ENCODE data around the gene C9orf85. TPM values are rescaled to one million over a fixed set of nuclear protein-coding genes. Genes with fewer than 3 reads are reported as not detected.

The C9orf85 gene
- total and polyA plus RNA-seq, 10 of the 15 experiments (the other 5 are each of a cell fraction or from before 2014, with no cell fraction given) = 9.1 to 22.6 (median 16.4) TPM

DNA sequence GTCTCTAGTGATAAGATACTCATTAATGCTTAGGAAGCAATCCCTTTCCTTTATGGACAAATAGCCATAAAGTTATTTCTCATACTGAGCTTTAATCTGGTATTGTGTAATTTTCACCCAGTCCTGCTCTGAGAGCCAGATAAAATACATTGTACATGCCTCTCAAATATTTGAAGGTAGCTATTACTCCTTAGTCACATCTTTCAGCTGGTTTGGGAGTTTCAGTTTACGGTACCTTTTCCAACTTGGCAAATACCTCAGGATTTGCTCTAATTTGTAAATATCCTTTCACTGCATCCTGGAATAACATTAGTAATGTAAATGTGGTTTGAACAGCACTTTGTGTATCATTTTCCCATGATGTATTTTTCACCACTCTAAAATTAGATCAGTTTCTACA, 47.8 kb upstream of the C9orf85 start:
- no peaks in the 10 kb centered on the region for H4K20me1 ChIP-seq (ENCODE audit: control insufficient read depth, insufficient read depth)
- H3K79me2 ChIP-seq (ENCODE audit: control insufficient read depth, insufficient read depth, low read length) = no peaks in the 10 kb centered on the region
- H3K4me2 ChIP-seq (ENCODE audit: control insufficient read depth, insufficient read depth) = no peak overlapping the region
- H3K36me3 ChIP-seq (ENCODE audit: control insufficient read depth in 2 of 2, insufficient read depth in 2 of 2, low read length in 1 of 2) = peaks cover 0 to 4% of the 10 kb centered on the region in 2 experiments; a peak in 3 of 4 replicates
- no peaks in the 10 kb centered on the region; the same call in 1 of the 2 replicates for H3K4me1 ChIP-seq (ENCODE audit: control insufficient read depth, insufficient read depth, low read length)
- SMC1A ChIA-PET (ENCODE audit: uncharacterized antibody, unreplicated experiment) = interaction anchor here (0.7 to 1.9 kb wide), 3 partner anchors 9 to 70 kb away, joined by 3 to 5 read pairs (median 4); no protein-coding TSS in a partner anchor
- no peak overlapping the region for H3K9ac ChIP-seq (ENCODE audit: control insufficient read depth, insufficient read depth, low read length)
- BruUV-seq (replicated peaks) = no TSS peak
- CTCF ChIA-PET = no interaction called here
- RAD21 ChIA-PET (ENCODE audit: unreplicated experiment) = no interaction called here
- in situ Hi-C loops (cut with MboI) (no loop called here), intact Hi-C loops (cut with micrococcal nuclease; ENCODE audit: unreplicated experiment) (no loop called here)
- H3K27ac ChIP-seq (ENCODE audit: control insufficient read depth, insufficient read depth) = no peak overlapping the region
- TF ChIP-seq EZH2 (IDR thresholded peaks at IDR 0.05; ENCODE audit: borderline replicate concordance, control insufficient read depth, low read depth, low read length) (no peak), NR2C2 (IDR thresholded peaks at IDR 0.05; ENCODE audit: borderline replicate concordance, control insufficient read depth, insufficient read length, low read depth) (no peak), MTA3 (IDR thresholded peaks at IDR 0.05; ENCODE audit: borderline replicate concordance, low read length) (no peak), ZNF384 (IDR thresholded peaks at IDR 0.05; ENCODE audit: borderline replicate concordance, low read depth, low read length) (no peak)
- no peak for ATAC-seq
- no peak overlapping the region for H2AFZ ChIP-seq (ENCODE audit: control insufficient read depth, low read depth, low read length)
- FAIRE-seq = no peak
- POLR2A ChIA-PET = interaction anchor here (1.4 kb wide), 1 partner anchor 11 kb away, joined by 4 read pairs; no protein-coding TSS in a partner anchor
- 96% methylated on average over 1 of the region's 1 CpG for WGBS (ENCODE audit: insufficient coverage, insufficient replicate concordance, low lambda C conversion rate, missing lambda C conversion rate)
- H3K4me3 ChIP-seq = no peak overlapping the region
- DNase-seq (ENCODE audit: low read depth, low spot score) = no peak
- H3K27me3 ChIP-seq (replicated peaks in 1 of 2; ENCODE audit: control insufficient read depth in 2 of 2, insufficient read depth in 2 of 2, low read length in 1 of 2) = no peaks in the 10 kb centered on the region
- peaks cover 18% of the 10 kb centered on the region for H3K9me3 ChIP-seq (replicated peaks; ENCODE audit: control insufficient read depth, insufficient read depth, low read length)

DNA sequence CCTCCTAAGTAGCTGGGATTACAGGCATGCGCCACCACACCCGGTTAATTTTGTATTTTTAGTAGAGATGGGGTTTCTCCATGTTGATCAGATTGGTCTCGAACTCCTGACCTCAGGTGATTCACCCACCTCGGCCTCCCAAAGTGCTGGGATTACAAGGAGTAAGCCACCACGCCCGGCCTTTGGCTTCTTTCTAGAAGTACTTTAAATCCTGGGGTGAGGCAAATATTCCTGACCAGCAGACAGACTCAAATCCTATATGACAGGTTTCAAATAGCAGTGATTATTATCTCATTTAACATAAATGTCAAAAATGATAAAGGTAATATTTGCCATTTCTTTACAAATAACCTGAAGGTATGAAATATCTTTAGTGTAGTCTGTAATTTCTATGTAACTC, 36.1 kb upstream of the C9orf85 start:
- POLR2A ChIA-PET = no interaction called here
- intact Hi-C loops (cut with micrococcal nuclease; ENCODE audit: unreplicated experiment) = no loop called here
- FAIRE-seq = no peak
- SMC1A ChIA-PET (ENCODE audit: uncharacterized antibody, unreplicated experiment) = interaction anchor here (1.2 to 2.2 kb wide), 2 partner anchors 12 to 16 kb away, joined by 3 to 8 read pairs; no protein-coding TSS in a partner anchor
- no peaks in the 10 kb centered on the region for H4K20me1 ChIP-seq (ENCODE audit: control insufficient read depth, insufficient read depth)
- H2AFZ ChIP-seq (ENCODE audit: control insufficient read depth, low read depth, low read length) = no peak overlapping the region
- BruUV-seq (replicated peaks) = no TSS peak
- CTCF ChIA-PET = interaction anchor here (0.7 kb wide), 1 partner anchor 151 kb away, joined by 4 read pairs; no protein-coding TSS in a partner anchor
- H3K36me3 ChIP-seq (ENCODE audit: control insufficient read depth in 2 of 2, insufficient read depth in 2 of 2, low read length in 1 of 2) = peaks cover 0 to 6% of the 10 kb centered on the region in 2 experiments; a peak in 1 of 4 replicates
- no peaks in the 10 kb centered on the region for H3K4me1 ChIP-seq (ENCODE audit: control insufficient read depth, insufficient read depth, low read length)
- no peak overlapping the region for H3K4me2 ChIP-seq (ENCODE audit: control insufficient read depth, insufficient read depth)
- H3K4me3 ChIP-seq = no peak overlapping the region
- 98% methylated on average over 6 of the region's 6 CpGs for WGBS (ENCODE audit: insufficient coverage, insufficient replicate concordance, low lambda C conversion rate, missing lambda C conversion rate)
- no peak for ATAC-seq
- RAD21 ChIA-PET (ENCODE audit: unreplicated experiment) = no interaction called here
- H3K27ac ChIP-seq (ENCODE audit: control insufficient read depth, insufficient read depth) = no peak overlapping the region
- peaks cover 15% of the 10 kb centered on the region for H3K9me3 ChIP-seq (replicated peaks; ENCODE audit: control insufficient read depth, insufficient read depth, low read length)
- no peaks in the 10 kb centered on the region for H3K27me3 ChIP-seq (replicated peaks in 1 of 2; ENCODE audit: control insufficient read depth in 2 of 2, insufficient read depth in 2 of 2, low read length in 1 of 2)
- no peak for DNase-seq (ENCODE audit: low read depth, low spot score)
- H3K79me2 ChIP-seq (ENCODE audit: control insufficient read depth, insufficient read depth, low read length) = peaks cover 15% of the 10 kb centered on the region
- H3K9ac ChIP-seq (ENCODE audit: control insufficient read depth, insufficient read depth, low read length) = no peak overlapping the region
- in situ Hi-C loops (cut with MboI) = no loop called here
- TF ChIP-seq HDAC2 (IDR thresholded peaks at IDR 0.05) (no peak), YBX1 (IDR thresholded peaks at IDR 0.05) (no peak), HDGF (IDR thresholded peaks at IDR 0.05) (no peak), BRCA1 (IDR thresholded peaks at IDR 0.05; ENCODE audit: low read depth, low read length) (no peak), BCL11A (IDR thresholded peaks at IDR 0.05; ENCODE audit: low read depth, low read length) (no peak), HDAC6 (IDR thresholded peaks at IDR 0.05; ENCODE audit: unreplicated experiment) (no peak), TCF12 (IDR thresholded peaks at IDR 0.05; ENCODE audit: low read depth, low read length) (no peak), SREBF1 (IDR thresholded peaks at IDR 0.05; ENCODE audit: low read length) (no peak)
- TF ChIP-seq, protein P1, sequence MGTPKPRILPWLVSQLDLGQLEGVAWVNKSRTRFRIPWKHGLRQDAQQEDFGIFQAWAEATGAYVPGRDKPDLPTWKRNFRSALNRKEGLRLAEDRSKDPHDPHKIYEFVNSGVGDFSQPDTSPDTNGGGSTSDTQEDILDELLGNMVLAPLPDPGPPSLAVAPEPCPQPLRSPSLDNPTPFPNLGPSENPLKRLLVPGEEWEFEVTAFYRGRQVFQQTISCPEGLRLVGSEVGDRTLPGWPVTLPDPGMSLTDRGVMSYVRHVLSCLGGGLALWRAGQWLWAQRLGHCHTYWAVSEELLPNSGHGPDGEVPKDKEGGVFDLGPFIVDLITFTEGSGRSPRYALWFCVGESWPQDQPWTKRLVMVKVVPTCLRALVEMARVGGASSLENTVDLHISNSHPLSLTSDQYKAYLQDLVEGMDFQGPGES (IDR thresholded peaks at IDR 0.05) = no peak
- TF ChIP-seq, protein P2, sequence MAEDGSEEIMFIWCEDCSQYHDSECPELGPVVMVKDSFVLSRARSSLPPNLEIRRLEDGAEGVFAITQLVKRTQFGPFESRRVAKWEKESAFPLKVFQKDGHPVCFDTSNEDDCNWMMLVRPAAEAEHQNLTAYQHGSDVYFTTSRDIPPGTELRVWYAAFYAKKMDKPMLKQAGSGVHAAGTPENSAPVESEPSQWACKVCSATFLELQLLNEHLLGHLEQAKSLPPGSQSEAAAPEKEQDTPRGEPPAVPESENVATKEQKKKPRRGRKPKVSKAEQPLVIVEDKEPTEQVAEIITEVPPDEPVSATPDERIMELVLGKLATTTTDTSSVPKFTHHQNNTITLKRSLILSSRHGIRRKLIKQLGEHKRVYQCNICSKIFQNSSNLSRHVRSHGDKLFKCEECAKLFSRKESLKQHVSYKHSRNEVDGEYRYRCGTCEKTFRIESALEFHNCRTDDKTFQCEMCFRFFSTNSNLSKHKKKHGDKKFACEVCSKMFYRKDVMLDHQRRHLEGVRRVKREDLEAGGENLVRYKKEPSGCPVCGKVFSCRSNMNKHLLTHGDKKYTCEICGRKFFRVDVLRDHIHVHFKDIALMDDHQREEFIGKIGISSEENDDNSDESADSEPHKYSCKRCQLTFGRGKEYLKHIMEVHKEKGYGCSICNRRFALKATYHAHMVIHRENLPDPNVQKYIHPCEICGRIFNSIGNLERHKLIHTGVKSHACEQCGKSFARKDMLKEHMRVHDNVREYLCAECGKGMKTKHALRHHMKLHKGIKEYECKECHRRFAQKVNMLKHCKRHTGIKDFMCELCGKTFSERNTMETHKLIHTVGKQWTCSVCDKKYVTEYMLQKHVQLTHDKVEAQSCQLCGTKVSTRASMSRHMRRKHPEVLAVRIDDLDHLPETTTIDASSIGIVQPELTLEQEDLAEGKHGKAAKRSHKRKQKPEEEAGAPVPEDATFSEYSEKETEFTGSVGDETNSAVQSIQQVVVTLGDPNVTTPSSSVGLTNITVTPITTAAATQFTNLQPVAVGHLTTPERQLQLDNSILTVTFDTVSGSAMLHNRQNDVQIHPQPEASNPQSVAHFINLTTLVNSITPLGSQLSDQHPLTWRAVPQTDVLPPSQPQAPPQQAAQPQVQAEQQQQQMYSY (CRISPR knock-in tag; IDR thresholded peaks at IDR 0.05) = no peak
